Thyroid gland (tissue), 4 donors: ENCODE results near the gene DNAH14.

ENCODE experiments used
- POLR2A ChIP-seq, 2 donors: fragments of 450-650 bp; IDR thresholded peaks; one replicate each; pipeline ENCODE4 v1.6.1; 2017; ENCODE audit warnings: antibody characterized with exemption in 2 of 2, mild to moderate bottlenecking in 2 of 2, moderate library complexity in 1 of 2
- TF ChIP-seq, protein P1 (sequence below), 6 experiments: fragments of 200-600 bp in 3 of 6; fragments of 450-650 bp in 3 of 6; sonication (generic) in 3 of 6; IDR thresholded peaks; one replicate each; pipeline ENCODE4 v1.5.1; 2016 to 2019; ENCODE audit warnings: antibody characterized with exemption in 6 of 6, mild to moderate bottlenecking in 2 of 6, inconsistent platforms in 1 of 6, moderate library complexity in 1 of 6

DNA sequence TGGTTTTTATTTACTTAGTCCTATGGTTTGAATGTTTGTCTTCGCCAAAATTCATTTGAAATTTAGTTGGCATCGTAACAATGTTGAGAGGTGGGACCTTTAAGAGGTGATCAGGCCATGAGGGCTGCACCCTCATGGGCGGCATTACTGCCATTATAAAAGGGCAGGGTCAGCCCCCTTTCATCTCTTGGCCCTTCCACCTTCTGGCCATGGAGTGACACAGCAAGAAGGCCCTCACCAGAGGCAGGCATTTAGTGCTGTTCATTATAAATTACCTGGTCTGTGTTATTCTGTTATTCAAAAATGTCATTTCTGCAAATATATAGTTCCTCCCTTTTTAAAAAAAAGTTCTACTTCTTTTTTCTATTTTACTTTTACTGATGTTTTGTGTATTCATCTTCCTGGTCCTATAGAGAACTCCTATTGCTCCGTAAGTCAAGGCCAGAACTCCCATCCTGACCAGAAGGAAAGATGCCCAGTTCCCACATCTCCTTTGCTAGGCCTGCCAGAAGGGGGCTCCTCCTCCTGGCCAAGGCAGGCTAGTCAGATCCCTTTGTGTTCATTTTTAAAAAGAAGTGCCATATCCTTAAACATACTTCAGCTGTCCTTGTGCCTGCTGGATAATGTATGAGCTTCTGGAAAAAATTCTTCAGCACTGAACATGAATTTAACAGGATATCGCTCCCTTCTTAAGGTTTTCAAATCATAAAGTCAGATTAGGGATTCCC, 508.4 kb downstream of the DNAH14 start:
- TF ChIP-seq, protein P1, sequence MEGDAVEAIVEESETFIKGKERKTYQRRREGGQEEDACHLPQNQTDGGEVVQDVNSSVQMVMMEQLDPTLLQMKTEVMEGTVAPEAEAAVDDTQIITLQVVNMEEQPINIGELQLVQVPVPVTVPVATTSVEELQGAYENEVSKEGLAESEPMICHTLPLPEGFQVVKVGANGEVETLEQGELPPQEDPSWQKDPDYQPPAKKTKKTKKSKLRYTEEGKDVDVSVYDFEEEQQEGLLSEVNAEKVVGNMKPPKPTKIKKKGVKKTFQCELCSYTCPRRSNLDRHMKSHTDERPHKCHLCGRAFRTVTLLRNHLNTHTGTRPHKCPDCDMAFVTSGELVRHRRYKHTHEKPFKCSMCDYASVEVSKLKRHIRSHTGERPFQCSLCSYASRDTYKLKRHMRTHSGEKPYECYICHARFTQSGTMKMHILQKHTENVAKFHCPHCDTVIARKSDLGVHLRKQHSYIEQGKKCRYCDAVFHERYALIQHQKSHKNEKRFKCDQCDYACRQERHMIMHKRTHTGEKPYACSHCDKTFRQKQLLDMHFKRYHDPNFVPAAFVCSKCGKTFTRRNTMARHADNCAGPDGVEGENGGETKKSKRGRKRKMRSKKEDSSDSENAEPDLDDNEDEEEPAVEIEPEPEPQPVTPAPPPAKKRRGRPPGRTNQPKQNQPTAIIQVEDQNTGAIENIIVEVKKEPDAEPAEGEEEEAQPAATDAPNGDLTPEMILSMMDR (IDR thresholded peaks at IDR 0.05), result no peak
- TF ChIP-seq POLR2A (IDR thresholded peaks at IDR 0.05), result no peak
